Activated naive CD8-positive, alpha-beta T cell treated with anti-CD3 and anti-CD28 coated beads, Interleukin-2, amount 10 ng/mL, durations not matched to agents 7 days and 5 days (primary cell): Measurements from ENCODE around the gene SFT2D1. TPM values are rescaled to one million over a fixed set of nuclear protein-coding genes. Genes with fewer than 3 reads are reported as not detected.
"Not testable (repeated sequence)": the region's sequence is repeated elsewhere in the genome, so short reads cannot be mapped to it uniquely, and the experiment has no call there.

Source experiments
- ATAC-seq: fragments of 150-1000 bp; cut with Tn5 transposase; one replicate; pipeline ENCODE4 v1.10.0; 2021; ENCODE audit warnings: low read depth, moderate library complexity
- POLR2A ChIA-PET: fragments of 350-600 bp; sonication (Branson Sonifier 250); formaldehyde crosslinking; loops from one replicate; lab custom pipeline; 2021; ENCODE audit warnings: antibody characterized with exemption; lab: Charles Lee
- DNase-seq: peaks from one replicate; pipeline ENCODE4 v3.0.0; 2021
- H3K27ac Mint-ChIP-seq: one replicate; pipeline ENCODE4 v1.8.0; 2022; ENCODE audit warnings: mild to moderate bottlenecking, mixed read lengths
- H3K27me3 Mint-ChIP-seq: one replicate; pipeline ENCODE4 v1.8.0; 2022; ENCODE audit warnings: mild to moderate bottlenecking, moderate library complexity, mixed read lengths
- H3K36me3 Mint-ChIP-seq: one replicate; pipeline ENCODE4 v1.8.0; 2021; ENCODE audit warnings: mild to moderate bottlenecking, mixed read lengths
- H3K4me1 Mint-ChIP-seq: one replicate; pipeline ENCODE4 v1.8.0; 2021; ENCODE audit warnings: mixed read lengths
- H3K4me3 Mint-ChIP-seq: one replicate; pipeline ENCODE4 v1.8.0; 2022; ENCODE audit warnings: mild to moderate bottlenecking, moderate library complexity, mixed read lengths
- H3K9me3 Mint-ChIP-seq: one replicate; pipeline ENCODE4 v1.8.0; 2021; ENCODE audit warnings: mixed read lengths
- total RNA-seq, 2 experiments: library from RNA; stranded (reverse); gene quantifications; one replicate each; pipeline ENCODE4 v1.2.3, GENCODE V29; 2021

Gene SFT2D1
- total RNA-seq, 2 experiments from 2014 or later, result 37.0 to 37.2 TPM

DNA sequence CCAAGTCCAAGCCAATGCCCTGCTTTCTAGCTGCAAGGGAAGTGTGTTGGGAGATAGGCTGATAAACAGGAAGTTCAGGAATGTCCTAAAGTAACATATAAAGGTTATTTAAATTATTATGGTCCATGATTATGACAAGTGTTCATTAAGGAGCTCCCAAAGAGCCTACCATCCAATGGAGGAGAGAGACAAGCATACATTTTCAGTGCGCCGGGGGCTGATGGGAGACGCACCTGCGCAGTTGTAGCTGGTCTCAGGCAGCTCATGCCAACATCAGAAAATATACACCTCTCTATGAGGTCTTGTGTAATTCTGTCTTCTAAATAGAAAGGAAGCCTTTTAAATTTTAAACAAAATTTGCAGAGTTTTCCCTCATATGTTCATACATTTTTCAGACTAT lies 12.6 kb upstream of the SFT2D1 start:
- H3K36me3 Mint-ChIP-seq, result no peaks in the 10 kb centered on the region
- ATAC-seq (no peak), DNase-seq (no peak)
- H3K27me3 Mint-ChIP-seq, result peaks cover 61% of the 10 kb centered on the region
- no peak overlapping the region for H3K27ac Mint-ChIP-seq
- POLR2A ChIA-PET, result no interaction called here
- peaks cover 13% of the 10 kb centered on the region for H3K9me3 Mint-ChIP-seq
- peaks cover 3% of the 10 kb centered on the region for H3K4me1 Mint-ChIP-seq
- no peak overlapping the region for H3K4me3 Mint-ChIP-seq

DNA sequence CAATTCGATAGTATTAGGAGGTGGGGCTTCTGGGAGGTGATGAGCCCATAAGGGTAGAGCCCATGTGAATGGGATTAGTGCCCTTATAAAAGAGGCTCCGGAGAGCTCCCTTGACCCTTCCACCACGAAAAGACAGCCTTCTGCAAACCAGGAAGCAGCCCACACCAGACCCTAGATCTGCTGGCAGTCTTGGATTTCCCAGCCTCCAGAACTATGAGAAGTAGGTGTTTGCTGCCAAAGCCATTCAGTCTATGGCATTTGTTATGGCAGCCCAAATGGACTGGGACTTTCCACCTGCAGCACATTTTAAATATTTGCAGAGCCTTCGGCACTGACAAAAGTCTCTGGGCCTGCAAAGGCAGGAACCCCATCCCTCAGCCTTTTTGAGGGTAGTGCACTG lies 11.8 kb upstream of the SFT2D1 start:
- POLR2A ChIA-PET, result no interaction called here
- Mint-ChIP-seq H3K27me3 (peaks cover 56% of the 10 kb centered on the region), H3K4me3 (no peak overlapping the region), H3K36me3 (peaks cover 5% of the 10 kb centered on the region), H3K9me3 (peaks cover 18% of the 10 kb centered on the region), H3K4me1 (peaks cover 3% of the 10 kb centered on the region), H3K27ac (no peak overlapping the region)
- ATAC-seq (no peak), DNase-seq (no peak)

DNA sequence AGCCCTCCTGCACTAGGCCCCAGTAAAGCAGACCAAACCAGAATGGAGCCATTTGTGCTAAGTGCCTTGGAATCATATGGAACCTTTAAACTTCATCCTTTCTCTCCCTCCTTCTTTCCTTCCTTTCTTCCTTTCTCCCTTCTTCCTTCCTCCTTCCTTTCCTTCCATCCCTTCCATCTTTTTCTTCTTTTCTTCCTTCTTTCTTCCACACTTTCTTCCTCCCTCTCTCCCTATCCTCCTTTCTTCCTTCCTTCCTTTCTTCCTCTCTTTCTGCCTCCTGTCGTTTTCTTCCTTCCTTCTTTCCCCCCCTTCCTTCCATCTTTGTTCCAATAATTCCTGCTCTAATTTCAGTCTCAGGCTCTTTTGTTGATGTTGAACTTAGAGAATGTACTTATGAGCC lies 11.2 kb upstream of the SFT2D1 start:
- Mint-ChIP-seq H3K27ac (no peak overlapping the region), H3K27me3 (peaks cover 53% of the 10 kb centered on the region), H3K9me3 (peaks cover 16% of the 10 kb centered on the region), H3K36me3 (peaks cover 7% of the 10 kb centered on the region), H3K4me3 (no peak overlapping the region), H3K4me1 (peaks cover 3% of the 10 kb centered on the region)
- ATAC-seq, result no peak
- DNase-seq, result no peak
- POLR2A ChIA-PET, result no interaction called here

DNA sequence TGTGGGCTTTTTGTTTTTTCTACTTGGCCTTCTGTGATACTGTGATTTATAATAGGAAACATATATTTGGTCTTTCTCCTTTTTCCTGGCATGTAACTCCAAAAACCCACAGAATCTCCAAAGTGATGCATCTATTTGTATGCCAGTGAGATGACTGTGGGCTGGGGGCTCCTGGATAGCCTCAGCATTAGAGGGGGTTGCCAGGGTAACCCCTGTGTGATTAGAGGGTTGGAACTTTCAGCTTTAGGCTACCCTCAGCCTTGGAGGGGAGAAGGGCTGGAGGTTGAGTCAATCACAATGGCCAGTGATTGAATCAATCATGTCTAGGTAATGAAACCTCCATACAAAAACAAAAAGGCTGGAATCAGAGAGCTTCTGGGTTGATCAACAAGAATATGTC lies 10.6 kb upstream of the SFT2D1 start:
- Mint-ChIP-seq H3K36me3 (peaks cover 11% of the 10 kb centered on the region), H3K9me3 (peaks cover 16% of the 10 kb centered on the region), H3K27ac (no peak overlapping the region), H3K27me3 (peaks cover 53% of the 10 kb centered on the region), H3K4me3 (no peak overlapping the region), H3K4me1 (peaks cover 4% of the 10 kb centered on the region)
- no peak for ATAC-seq
- DNase-seq, result no peak
- POLR2A ChIA-PET, result no interaction called here

DNA sequence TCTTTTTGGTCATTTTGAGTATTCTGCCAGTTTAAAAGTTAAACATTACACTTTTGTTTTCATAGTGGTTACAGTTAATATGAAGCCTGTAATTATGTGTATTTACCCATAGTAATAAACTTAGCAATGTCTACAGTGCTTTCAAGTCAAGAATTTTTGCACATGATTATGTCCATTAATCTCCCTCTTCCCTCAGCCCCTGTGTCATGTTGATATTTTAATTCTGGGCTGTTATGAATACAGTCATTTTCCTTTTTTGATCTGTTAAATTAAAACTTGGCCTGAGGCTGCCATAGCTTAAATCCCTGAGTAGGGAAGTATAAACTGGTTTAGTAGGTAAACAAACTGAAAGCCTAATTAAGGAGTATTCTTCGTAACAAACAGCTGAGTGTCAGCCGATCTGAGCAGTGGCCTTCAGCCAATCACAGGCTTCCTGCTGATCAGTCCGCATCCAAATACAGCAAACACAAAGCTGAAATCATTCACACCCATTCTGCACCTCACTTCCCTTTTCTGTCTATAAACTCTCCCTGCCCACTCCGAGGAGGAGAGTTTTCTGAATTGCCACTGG lies 9.5 kb upstream of the SFT2D1 start:
- Mint-ChIP-seq H3K27ac (no peak overlapping the region), H3K4me3 (no peak overlapping the region), H3K4me1 (peaks cover 5% of the 10 kb centered on the region), H3K27me3 (peaks cover 49% of the 10 kb centered on the region), H3K36me3 (peaks cover 12% of the 10 kb centered on the region), H3K9me3 (peaks cover 17% of the 10 kb centered on the region)
- no peak for ATAC-seq
- no peak for DNase-seq
- POLR2A ChIA-PET, result no interaction called here

DNA sequence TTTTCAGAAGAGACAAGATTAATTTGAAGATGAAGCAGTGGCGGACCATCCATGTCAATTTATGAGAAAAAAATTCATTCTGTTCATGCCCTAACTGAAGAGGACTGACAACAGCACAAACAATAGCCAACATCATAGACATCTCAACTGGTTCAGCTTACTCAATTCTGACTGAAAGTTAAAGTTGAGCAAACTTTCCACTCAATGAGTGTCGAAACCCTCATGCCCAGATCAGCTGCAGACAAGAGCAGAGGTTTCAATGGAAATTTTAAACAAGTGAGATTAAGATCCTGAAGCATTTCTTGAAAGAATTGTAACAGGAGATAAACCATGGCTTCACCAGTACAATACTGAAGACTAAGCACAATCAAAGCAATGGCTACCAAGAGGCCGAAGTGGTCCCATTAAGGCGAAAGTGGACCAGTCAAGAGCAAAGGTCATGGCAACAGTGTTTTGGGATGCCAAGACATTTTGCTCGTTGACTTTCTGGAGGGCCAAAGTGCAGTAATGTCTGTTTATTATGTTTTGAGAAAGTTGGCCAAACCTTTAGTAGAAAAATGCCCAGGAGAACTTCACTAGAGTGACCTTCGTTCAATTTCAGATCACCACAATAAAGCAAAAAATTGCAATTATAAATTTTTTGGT lies 6.1 kb upstream of the SFT2D1 start:
- Mint-ChIP-seq H3K9me3 (peaks cover 17% of the 10 kb centered on the region), H3K4me1 (peaks cover 7% of the 10 kb centered on the region), H3K27ac (no peak overlapping the region), H3K27me3 (peaks cover 57% of the 10 kb centered on the region), H3K4me3 (no peak overlapping the region), H3K36me3 (peaks cover 12% of the 10 kb centered on the region)
- DNase-seq, result no peak
- ATAC-seq, result no peak
- POLR2A ChIA-PET, result no interaction called here

DNA sequence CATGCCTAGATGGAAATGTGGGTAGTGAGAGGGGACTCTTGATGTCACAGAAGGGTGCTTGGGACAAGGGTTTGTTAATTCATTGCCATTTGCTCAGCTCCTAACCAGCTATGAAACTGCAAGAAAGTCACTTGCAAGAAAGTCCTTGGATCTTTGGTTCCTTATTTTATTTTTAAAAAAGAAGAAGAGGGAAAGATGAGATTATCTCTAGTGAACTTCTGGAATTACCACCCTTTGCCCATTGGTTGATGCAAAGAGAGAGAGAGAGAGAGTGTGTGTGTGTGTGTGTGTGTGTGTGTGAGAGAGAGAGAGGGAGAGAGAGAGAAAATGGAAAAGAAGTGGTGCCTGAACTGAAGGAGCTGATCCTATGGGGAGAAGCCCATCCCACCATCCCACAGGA lies 4.6 kb upstream of the SFT2D1 start:
- Mint-ChIP-seq H3K9me3 (peaks cover 17% of the 10 kb centered on the region), H3K27ac (no peak overlapping the region), H3K36me3 (peaks cover 12% of the 10 kb centered on the region), H3K27me3 (peaks cover 44% of the 10 kb centered on the region), H3K4me3 (no peak overlapping the region), H3K4me1 (peaks cover 8% of the 10 kb centered on the region)
- POLR2A ChIA-PET, result no interaction called here
- ATAC-seq (no peak), DNase-seq (no peak)

DNA sequence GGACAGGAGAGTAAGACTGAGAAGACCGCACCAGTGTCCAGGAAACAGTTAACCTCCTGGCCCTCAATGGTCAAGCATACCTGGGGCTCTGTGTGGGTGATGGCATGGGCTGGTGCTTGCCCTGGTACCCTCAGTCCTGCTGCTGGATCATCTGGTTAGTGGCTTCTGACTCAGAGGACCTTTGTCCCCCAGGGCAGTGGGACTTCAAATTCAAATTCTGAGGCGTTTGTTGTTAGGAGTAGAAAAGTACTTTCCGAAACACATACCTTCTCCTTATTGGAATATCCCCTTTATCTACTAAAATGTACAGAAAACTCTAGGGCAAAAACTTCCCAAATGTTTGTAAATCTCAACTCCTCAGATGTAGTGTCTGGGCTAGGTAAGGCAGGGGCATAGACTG lies 4.1 kb upstream of the SFT2D1 start:
- ATAC-seq (no peak), DNase-seq (no peak)
- peaks cover 17% of the 10 kb centered on the region for H3K9me3 Mint-ChIP-seq
- peaks cover 12% of the 10 kb centered on the region for H3K36me3 Mint-ChIP-seq
- peaks cover 39% of the 10 kb centered on the region for H3K27me3 Mint-ChIP-seq
- H3K27ac Mint-ChIP-seq, result no peak overlapping the region
- H3K4me1 Mint-ChIP-seq, result peaks cover 8% of the 10 kb centered on the region
- POLR2A ChIA-PET, result no interaction called here
- no peak overlapping the region for H3K4me3 Mint-ChIP-seq

DNA sequence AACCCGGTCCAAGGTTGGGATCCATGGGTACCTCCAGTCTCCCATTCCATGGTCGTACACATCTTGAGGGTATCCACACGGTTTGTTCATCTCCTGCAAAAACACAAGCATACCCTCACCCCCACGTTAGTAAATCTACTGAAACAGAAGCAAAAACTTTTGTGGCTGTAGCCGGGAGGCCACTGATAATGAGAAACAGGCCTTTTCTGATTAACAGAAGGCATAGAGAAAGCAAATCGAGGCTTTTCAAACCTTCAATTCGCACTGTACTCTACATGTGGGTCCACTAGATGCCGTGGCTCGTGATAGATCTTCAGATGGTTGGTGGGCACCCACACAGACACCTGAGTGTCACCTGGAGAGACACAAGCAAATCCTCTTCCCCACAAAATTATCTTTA lies 3.3 kb upstream of the SFT2D1 start:
- H3K27ac Mint-ChIP-seq, ATAC-seq, POLR2A ChIA-PET, DNase-seq, H3K4me3 Mint-ChIP-seq, H3K4me1 Mint-ChIP-seq: not testable (repeated sequence)
- Mint-ChIP-seq H3K36me3 (peaks cover 13% of the 10 kb centered on the region), H3K9me3 (peaks cover 14% of the 10 kb centered on the region), H3K27me3 (peaks cover 34% of the 10 kb centered on the region)

DNA sequence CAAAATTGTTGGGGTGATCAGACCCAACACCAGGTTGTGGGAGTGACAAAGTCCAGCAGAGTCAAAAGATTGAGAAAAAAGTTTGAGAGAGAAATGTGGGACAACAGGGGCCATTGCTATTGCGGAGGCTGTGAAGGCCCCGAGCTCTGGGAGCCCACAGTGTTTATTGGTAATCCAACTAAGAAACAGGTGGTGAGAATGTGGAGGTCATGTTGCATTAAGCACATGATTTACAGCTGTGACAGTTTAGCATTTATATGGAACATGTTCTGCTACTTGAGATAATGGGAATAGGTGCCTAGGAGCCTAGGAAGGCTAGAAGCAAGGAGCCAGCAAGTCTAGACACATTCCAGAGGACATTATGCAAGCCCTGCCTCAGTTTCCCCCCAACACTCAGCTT lies 2.6 kb upstream of the SFT2D1 start:
- H3K27ac Mint-ChIP-seq, ATAC-seq, H3K4me3 Mint-ChIP-seq, H3K4me1 Mint-ChIP-seq, DNase-seq, POLR2A ChIA-PET: not testable (repeated sequence)
- H3K36me3 Mint-ChIP-seq, result peaks cover 13% of the 10 kb centered on the region
- H3K27me3 Mint-ChIP-seq, result peaks cover 32% of the 10 kb centered on the region
- H3K9me3 Mint-ChIP-seq, result peaks cover 13% of the 10 kb centered on the region

DNA sequence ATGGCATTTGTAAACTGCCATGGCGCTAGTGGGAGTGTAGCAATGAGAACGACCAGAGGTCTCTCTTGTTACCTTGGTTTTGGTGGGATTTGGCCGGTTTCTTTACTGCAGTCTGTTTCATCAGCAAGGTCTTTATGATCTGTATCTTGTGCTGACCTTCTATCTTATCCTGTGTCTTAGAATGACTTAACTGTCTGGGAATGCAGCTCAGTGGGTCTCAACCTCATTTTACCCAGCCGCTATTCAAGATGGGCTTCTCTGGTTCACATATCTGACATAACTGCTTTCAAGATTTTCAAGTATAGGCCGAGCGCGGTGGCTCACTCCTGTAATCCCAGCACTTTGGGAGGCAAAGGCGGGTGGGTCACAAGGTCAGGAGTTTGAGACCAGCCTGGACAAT lies 1.9 kb upstream of the SFT2D1 start:
- Mint-ChIP-seq H3K4me3 (no peak overlapping the region), H3K4me1 (peaks cover 9% of the 10 kb centered on the region)
- POLR2A ChIA-PET, result no interaction called here

DNA sequence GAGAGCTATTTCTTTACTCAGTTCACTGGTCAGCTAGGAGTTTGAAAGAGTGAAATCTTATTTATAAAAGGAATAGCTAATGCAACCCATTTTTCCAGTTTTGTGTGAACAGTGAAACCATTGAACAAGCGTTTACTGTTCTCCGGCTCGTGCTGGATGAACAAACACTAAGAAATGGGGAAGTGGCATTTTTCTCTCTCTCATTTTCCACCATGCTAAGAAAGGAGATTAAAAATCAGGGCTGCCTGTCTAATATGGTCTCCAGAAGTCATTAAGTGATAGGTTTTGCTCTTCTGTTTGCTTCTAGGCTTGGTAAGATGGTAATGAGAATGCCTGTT lies 774 bp upstream of the SFT2D1 start:
- peak overlapping the region; percentile 89 for H3K4me3 Mint-ChIP-seq
- H3K4me1 Mint-ChIP-seq, result peaks cover 9% of the 10 kb centered on the region
- DNase-seq, result no peak
- H3K36me3 Mint-ChIP-seq, result peaks cover 4% of the 10 kb centered on the region
- ATAC-seq, result no peak
- H3K27ac Mint-ChIP-seq, result no peak overlapping the region
- POLR2A ChIA-PET, result interaction anchor here (0.9 to 1.1 kb wide), 3 partner anchors 10 to 47 kb away, joined by 3 to 5 read pairs (median 3); no protein-coding TSS in a partner anchor
- H3K9me3 Mint-ChIP-seq, result peaks cover 3% of the 10 kb centered on the region
- H3K27me3 Mint-ChIP-seq, result peaks cover 24% of the 10 kb centered on the region

More for the DNA sequence above, 1.9 kb upstream of the SFT2D1 start:
- ATAC-seq (no peak), DNase-seq (no peak)
- Mint-ChIP-seq H3K9me3 (peaks cover 6% of the 10 kb centered on the region), H3K27me3 (peaks cover 29% of the 10 kb centered on the region), H3K27ac (no peak overlapping the region), H3K36me3 (peaks cover 10% of the 10 kb centered on the region)

DNA sequence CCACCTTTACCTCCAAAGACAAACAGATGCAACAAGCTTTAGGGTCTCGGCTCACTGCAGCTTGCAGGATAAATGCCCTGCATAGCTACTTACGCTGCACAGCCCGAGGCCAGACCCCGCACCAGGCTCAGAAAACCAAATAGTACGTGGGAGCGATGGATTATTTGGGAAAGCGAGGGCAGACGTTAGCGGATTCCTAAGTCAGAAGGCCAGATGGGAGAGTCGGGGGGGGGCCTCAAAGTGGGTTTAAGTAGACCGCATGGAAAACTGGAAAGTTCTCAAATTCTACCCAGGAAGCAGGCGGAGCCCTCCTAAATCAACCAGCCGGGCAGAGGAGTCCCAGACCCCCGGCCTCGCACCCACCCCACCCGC lies 382 bp downstream of the SFT2D1 start:
- DNase-seq, result peak; percentile 41
- Mint-ChIP-seq H3K27ac (peak overlapping the region; percentile 83), H3K36me3 (peaks cover 1% of the 10 kb centered on the region), H3K27me3 (peaks cover 21% of the 10 kb centered on the region), H3K4me3 (peak overlapping the region; percentile 89), H3K4me1 (peaks cover 9% of the 10 kb centered on the region), H3K9me3 (no peaks in the 10 kb centered on the region)
- ATAC-seq, result peak; percentile 19
- POLR2A ChIA-PET, result interaction anchor here (0.9 to 1.0 kb wide), 2 partner anchors 9 to 39 kb away, joined by 3 read pairs; no protein-coding TSS in a partner anchor

DNA sequence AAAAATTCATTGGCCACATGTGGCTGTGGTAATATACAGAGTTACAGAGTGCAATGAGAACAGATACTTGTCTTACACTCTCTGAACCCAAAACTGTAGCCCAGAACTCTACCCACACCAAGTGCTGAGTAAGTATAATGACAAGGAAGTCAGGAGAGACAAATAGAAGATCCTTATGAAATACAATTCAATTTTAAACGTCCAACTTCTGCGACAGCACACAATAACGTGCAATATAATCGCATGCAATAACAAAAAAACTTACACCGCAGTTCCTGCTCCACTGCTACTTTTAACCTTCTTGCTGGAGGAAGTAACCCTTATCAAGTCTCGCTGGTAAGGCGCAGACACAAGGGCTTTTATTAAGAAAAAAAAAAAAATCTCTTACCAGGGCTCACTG lies 881 bp downstream of the SFT2D1 start:
- Mint-ChIP-seq H3K4me1 (peaks cover 9% of the 10 kb centered on the region), H3K27ac (peak overlapping the region; percentile 83), H3K27me3 (peaks cover 21% of the 10 kb centered on the region), H3K4me3 (peak overlapping the region; percentile 89), H3K9me3 (no peaks in the 10 kb centered on the region), H3K36me3 (peaks cover 1% of the 10 kb centered on the region)
- ATAC-seq, result peak; percentile 27
- no peak for DNase-seq
- POLR2A ChIA-PET, result interaction anchor here (0.7 to 1.0 kb wide), 4 partner anchors 8 to 581 kb away, joined by 3 to 5 read pairs (median 3); no protein-coding TSS in a partner anchor
